IMR-90 (cell line): ENCODE results near the gene HS3ST5. TPM values are rescaled to one million over a fixed set of nuclear protein-coding genes. Genes with fewer than 3 reads are reported as not detected.

ENCODE experiments used
- ATAC-seq: fragments of 200-7000 bp; cut with Tn5 transposase; 2 replicates; pipeline ENCODE4 v1.9.1; 2020; ENCODE audit warnings: low read depth, mild to moderate bottlenecking, moderate library complexity
- BruUV-seq: library from RNA; stranded (reverse); fragments of 400-500 nt; replicated peaks from 2 replicates; lab custom pipeline; 2021; lab: Mats Ljungman, UMichigan
- CTCF ChIA-PET: fragments of 300-600 bp; formaldehyde crosslinking; extraction: SDS; loops from one replicate; lab custom pipeline; 2021; ENCODE audit warnings: antibody characterized with exemption; lab: Yijun Ruan, JAX
- POLR2A ChIA-PET: fragments of 300-600 bp; sonication (Branson Sonifier 250); formaldehyde crosslinking; loops from one replicate; lab custom pipeline; 2022; ENCODE audit warnings: antibody characterized with exemption; ENCODE audit not compliant: unreplicated experiment; lab: Charles Lee
- DNase-seq: peaks from one replicate; pipeline ENCODE4 v3.0.0; 2013
- H2AFZ ChIP-seq: replicated peaks from 2 replicates; pipeline ENCODE3; 2013; ENCODE audit warnings: low read length, mild to moderate bottlenecking; ENCODE audit not compliant: poor library complexity
- H2AK5ac ChIP-seq: 2 replicates; pipeline ENCODE4 v1.6.1; 2013; ENCODE audit warnings: low read depth, low read length, inconsistent platforms
- H2AK9ac ChIP-seq: replicated peaks from 2 replicates; pipeline ENCODE3; 2013; ENCODE audit warnings: mild to moderate bottlenecking, low read depth, low read length, moderate library complexity; ENCODE audit not compliant: poor library complexity
- H2BK120ac ChIP-seq: 2 replicates; pipeline ENCODE4 v1.6.1; 2013; ENCODE audit warnings: low read depth, low read length, inconsistent platforms
- H2BK15ac ChIP-seq: 3 replicates; pipeline ENCODE4 v1.6.1; 2013; ENCODE audit warnings: low read depth, low read length, inconsistent platforms
- H2BK20ac ChIP-seq: 2 replicates; pipeline ENCODE4 v1.6.1; 2013; ENCODE audit warnings: low read depth, mild to moderate bottlenecking, inconsistent platforms, low read length, moderate library complexity
- H2BK5ac ChIP-seq: 2 replicates; pipeline ENCODE4 v1.6.1; 2013; ENCODE audit warnings: mild to moderate bottlenecking, low read depth, low read length, inconsistent platforms; ENCODE audit not compliant: poor library complexity, severe bottlenecking
- H3K14ac ChIP-seq: replicated peaks from 2 replicates; pipeline ENCODE4 v1.6.1; 2013; ENCODE audit warnings: low read depth, low read length, inconsistent platforms
- H3K18ac ChIP-seq: 2 replicates; pipeline ENCODE4 v1.6.1; 2013; ENCODE audit warnings: low read depth, low read length, control low read depth
- H3K23ac ChIP-seq: 2 replicates; pipeline ENCODE4 v1.6.1; 2013; ENCODE audit warnings: low read depth, low read length, inconsistent platforms
- H3K27ac ChIP-seq: 2 replicates; pipeline ENCODE4 v1.5.1; 2013; ENCODE audit warnings: mild to moderate bottlenecking, control low read depth, low read length; ENCODE audit not compliant: insufficient read depth
- H3K27me3 ChIP-seq: 2 replicates; pipeline ENCODE4 v1.6.1; 2013; ENCODE audit warnings: low read length; ENCODE audit not compliant: control insufficient read depth, insufficient read depth
- H3K36me3 ChIP-seq: 2 replicates; pipeline ENCODE4 v1.6.1; 2013; ENCODE audit warnings: low read length, mixed read lengths; ENCODE audit not compliant: control insufficient read depth, insufficient read depth
- H3K4ac ChIP-seq: 2 replicates; pipeline ENCODE4 v1.6.1; 2013; ENCODE audit warnings: low read depth, low read length, inconsistent platforms
- H3K4me1 ChIP-seq: 2 replicates; pipeline ENCODE4 v1.6.1; 2013; ENCODE audit warnings: low read length, mixed read lengths; ENCODE audit not compliant: control insufficient read depth, insufficient read depth
- H3K4me2 ChIP-seq: 2 replicates; pipeline ENCODE4 v1.6.1; 2013; ENCODE audit warnings: low read depth, mild to moderate bottlenecking, control low read depth, low read length, moderate library complexity
- H3K4me3 ChIP-seq: 2 replicates; pipeline ENCODE4 v1.5.1; 2013; ENCODE audit warnings: low read depth, mild to moderate bottlenecking, control low read depth, low read length, moderate library complexity; ENCODE audit not compliant: insufficient read depth
- H3K56ac ChIP-seq: 2 replicates; pipeline ENCODE4 v1.6.1; 2013; ENCODE audit warnings: low read length, inconsistent platforms; ENCODE audit not compliant: insufficient read depth; ENCODE audit errors: extremely low read depth
- H3K79me1 ChIP-seq, 2 experiments: 2 replicates each; pipeline ENCODE4 v1.6.1; 2013; ENCODE audit warnings: low read length in 2 of 2, inconsistent platforms in 1 of 2, low read depth in 1 of 2
- H3K9ac ChIP-seq: 2 replicates; pipeline ENCODE4 v1.6.1; 2013; ENCODE audit warnings: low read depth, low read length, control low read depth
- H3K9me1 ChIP-seq: 2 replicates; pipeline ENCODE4 v1.6.1; 2013; ENCODE audit warnings: low read length, inconsistent platforms; ENCODE audit not compliant: insufficient read depth
- H3K9me3 ChIP-seq: 2 replicates; pipeline ENCODE4 v1.6.1; 2013; ENCODE audit warnings: low read length; ENCODE audit not compliant: control insufficient read depth, insufficient read depth
- H4K20me1 ChIP-seq: 2 replicates; pipeline ENCODE4 v1.6.1; 2013; ENCODE audit warnings: low read length, inconsistent platforms; ENCODE audit not compliant: insufficient read depth
- H4K5ac ChIP-seq: 2 replicates; pipeline ENCODE4 v1.6.1; 2013; ENCODE audit warnings: mild to moderate bottlenecking, low read depth, low read length, control low read depth
- H4K8ac ChIP-seq, 2 experiments: 2 replicates each; pipeline ENCODE4 v1.6.1; 2013; ENCODE audit warnings: low read depth in 2 of 2, low read length in 2 of 2, control low read depth in 1 of 2, inconsistent platforms in 1 of 2
- H4K91ac ChIP-seq: 2 replicates; pipeline ENCODE4 v1.6.1; 2013; ENCODE audit warnings: low read depth, low read length, inconsistent platforms; ENCODE audit not compliant: insufficient read depth
- BHLHE40 ChIP-seq: fragments of 150-350 bp; IDR thresholded peaks from 2 replicates; pipeline ENCODE4 v1.6.1; 2016; ENCODE audit warnings: mild to moderate bottlenecking, low read depth, low read length
- CHD1 ChIP-seq: IDR thresholded peaks from 2 replicates; pipeline ENCODE4 v1.6.1; 2012; ENCODE audit warnings: low read depth, low read length, improper control_type of control experiment
- CTCF ChIP-seq: conservative IDR thresholded peaks from 2 replicates; pipeline ENCODE4 v1.5.1; 2012; ENCODE audit warnings: mild to moderate bottlenecking, low read depth, low read length, improper control_type of control experiment
- MAFK ChIP-seq: IDR thresholded peaks from 2 replicates; pipeline ENCODE4 v1.6.1; 2012; ENCODE audit warnings: low read depth, low read length, improper control_type of control experiment
- MAZ ChIP-seq: IDR thresholded peaks from 2 replicates; pipeline ENCODE4 v1.6.1; 2012; ENCODE audit warnings: low read depth, mild to moderate bottlenecking, low read length, improper control_type of control experiment, moderate library complexity, borderline replicate concordance
- MXI1 ChIP-seq: IDR thresholded peaks from 2 replicates; pipeline ENCODE4 v1.6.1; 2012; ENCODE audit warnings: low read depth, mild to moderate bottlenecking, low read length, moderate library complexity, borderline replicate concordance
- RAD21 ChIP-seq: IDR thresholded peaks from 2 replicates; pipeline ENCODE4 v1.6.1; 2012; ENCODE audit warnings: low read length, improper control_type of control experiment
- WGBS, 2 experiments: methylation state at CpG; one replicate each; pipeline versions ENCODE4 v1.1.5 to v1.1.7; 2013; ENCODE audit warnings: missing lambda C conversion rate in 2 of 2; ENCODE audit not compliant: insufficient read length in 1 of 2; ENCODE audit errors: extremely low coverage in 2 of 2; 5-methylcytosine and 5-hydroxymethylcytosine counted together
- dilution Hi-C: fragments of 300-500 bp; cut with HindIII; formaldehyde crosslinking; loops from one replicate; pipeline ENCODE4 v1.14.3; 2018; ENCODE audit warnings: low sequenced_read_pairs; ENCODE audit not compliant: unreplicated experiment
- in situ Hi-C: fragments of 300-500 bp; cut with MboI; formaldehyde crosslinking; loops from 3 replicates; pipeline ENCODE4 v1.14.3; 2019; ENCODE audit warnings: low sequenced_read_pairs, inconsistent platforms, mixed read lengths
- intact Hi-C: fragments of 100-400 bp; cut with micrococcal nuclease; formaldehyde crosslinking; loops from 2 replicates; pipeline ENCODE4 v1.10.0; 2022
- polyA plus RNA-seq, 3 experiments: library from polyadenylated mRNA; depleted of rRNA; stranded (reverse); fragments of >200 nt; gene quantifications; 2 replicates each; pipeline ENCODE4 v1.2.3, GENCODE V29; 2012; ENCODE audit warnings: low replicate concordance in 1 of 3
- total RNA-seq: library from RNA; depleted of rRNA; stranded (reverse); fragments of >200 nt; gene quantifications from 2 replicates; pipeline ENCODE4 v1.2.3, GENCODE V29; 2012

HS3ST5 gene
- total and polyA plus RNA-seq, 2 of the 4 experiments (the other 2 are of a cell fraction): not detected

- H3K27me3 ChIP-seq: no peaks in the 10 kb centered on the region
- no peaks in the 10 kb centered on the region for H4K20me1 ChIP-seq
- no peak overlapping the region for H2AK9ac ChIP-seq
- H3K4me2 ChIP-seq: no peak overlapping the region
- ChIA-PET CTCF (interaction anchor here (0.9 to 2.6 kb wide), 2 partner anchors 23 to 30 kb away, joined by 3 to 11 read pairs; no protein-coding TSS in a partner anchor), POLR2A (no interaction called here)
- H3K23ac ChIP-seq: no peak overlapping the region
- H3K9me1 ChIP-seq: no peaks in the 10 kb centered on the region
- in situ Hi-C loops: no loop called here
- H3K4me3 ChIP-seq: no peak overlapping the region
- H3K18ac ChIP-seq: no peak overlapping the region
- H2BK120ac ChIP-seq: no peak overlapping the region
- no peak overlapping the region for H3K4ac ChIP-seq
- no peak overlapping the region for H3K27ac ChIP-seq
- H2AK5ac ChIP-seq: no peak overlapping the region
- no peak for ATAC-seq
- H3K9me3 ChIP-seq: no peaks in the 10 kb centered on the region
- dilution Hi-C loops: no loop called here
- H2BK20ac ChIP-seq: no peak overlapping the region
- H2BK5ac ChIP-seq: no peak overlapping the region
- no peak overlapping the region for H3K56ac ChIP-seq
- no TSS peak for BruUV-seq
- no peaks in the 10 kb centered on the region for H3K79me1 ChIP-seq
- H4K8ac ChIP-seq: no peak overlapping the region
- no peak overlapping the region for H4K91ac ChIP-seq
- peak; percentile 41 for DNase-seq
- no peak overlapping the region for H2AFZ ChIP-seq
- TF ChIP-seq RAD21 (no peak), MAFK (no peak), MXI1 (no peak), MAZ (no peak), CHD1 (no peak), BHLHE40 (no peak), CTCF (no peak)
- H3K36me3 ChIP-seq: no peaks in the 10 kb centered on the region
- H4K5ac ChIP-seq: no peak overlapping the region
- intact Hi-C loops: no loop called here
- no peak overlapping the region for H3K9ac ChIP-seq
- no CpG with 5 or more reads among the region's 6 CpGs for WGBS, 2 experiments
- no peak overlapping the region for H3K14ac ChIP-seq
- H2BK15ac ChIP-seq: no peak overlapping the region
- H3K4me1 ChIP-seq: peaks cover 3% of the 10 kb centered on the region; the same call in 1 of the 2 replicates
These were observed 318.1 kb downstream of the HS3ST5 start for GRCh38 chr6:114024746-114025145.
